ENCODE measurements around the gene ANKLE2. TPM values are rescaled to one million over a fixed set of nuclear protein-coding genes. Genes with fewer than 3 reads are reported as not detected.

Gene ANKLE2
- total RNA-seq, 1 donor from 2014 or later: 136 TPM

DNA sequence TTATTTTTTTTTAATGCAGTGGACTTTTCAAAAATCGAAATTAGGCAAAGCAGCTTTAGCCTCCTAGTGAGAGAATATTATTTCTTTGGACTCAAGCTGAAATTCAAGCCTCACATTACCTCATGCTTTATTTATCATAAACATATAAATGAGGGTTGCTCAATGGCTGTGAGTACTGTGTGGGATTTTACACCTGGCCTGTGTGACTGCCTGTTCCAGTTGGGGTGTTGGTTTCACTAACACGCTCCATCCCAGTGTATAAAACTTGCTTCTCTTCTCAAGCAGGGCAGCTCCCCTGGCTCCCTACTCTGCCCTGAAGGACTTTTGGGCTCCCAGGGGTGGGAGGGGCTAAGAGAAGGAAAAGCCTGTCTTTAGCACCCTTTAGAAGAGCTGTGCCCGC lies 15.0 kb downstream of the ANKLE2 start:
- intact Hi-C loops (cut with micrococcal nuclease): no loop called here
- DNase-seq (no peak), ATAC-seq (ENCODE audit: low read depth) (no peak)
- POLR2A ChIA-PET: no interaction called here
- Mint-ChIP-seq H3K4me3 (no peak overlapping the region), H3K4me1 (peaks cover 14% of the 10 kb centered on the region), H3K36me3 (ENCODE audit: low read depth) (peaks cover 92% of the 10 kb centered on the region), H3K27me3 (no peaks in the 10 kb centered on the region), H3K27ac (no peak overlapping the region), H3K9me3 (no peaks in the 10 kb centered on the region)
- TF ChIP-seq, protein P1, sequence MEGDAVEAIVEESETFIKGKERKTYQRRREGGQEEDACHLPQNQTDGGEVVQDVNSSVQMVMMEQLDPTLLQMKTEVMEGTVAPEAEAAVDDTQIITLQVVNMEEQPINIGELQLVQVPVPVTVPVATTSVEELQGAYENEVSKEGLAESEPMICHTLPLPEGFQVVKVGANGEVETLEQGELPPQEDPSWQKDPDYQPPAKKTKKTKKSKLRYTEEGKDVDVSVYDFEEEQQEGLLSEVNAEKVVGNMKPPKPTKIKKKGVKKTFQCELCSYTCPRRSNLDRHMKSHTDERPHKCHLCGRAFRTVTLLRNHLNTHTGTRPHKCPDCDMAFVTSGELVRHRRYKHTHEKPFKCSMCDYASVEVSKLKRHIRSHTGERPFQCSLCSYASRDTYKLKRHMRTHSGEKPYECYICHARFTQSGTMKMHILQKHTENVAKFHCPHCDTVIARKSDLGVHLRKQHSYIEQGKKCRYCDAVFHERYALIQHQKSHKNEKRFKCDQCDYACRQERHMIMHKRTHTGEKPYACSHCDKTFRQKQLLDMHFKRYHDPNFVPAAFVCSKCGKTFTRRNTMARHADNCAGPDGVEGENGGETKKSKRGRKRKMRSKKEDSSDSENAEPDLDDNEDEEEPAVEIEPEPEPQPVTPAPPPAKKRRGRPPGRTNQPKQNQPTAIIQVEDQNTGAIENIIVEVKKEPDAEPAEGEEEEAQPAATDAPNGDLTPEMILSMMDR (IDR thresholded peaks at IDR 0.05): no peak
- CTCF ChIA-PET: no interaction called here

DNA sequence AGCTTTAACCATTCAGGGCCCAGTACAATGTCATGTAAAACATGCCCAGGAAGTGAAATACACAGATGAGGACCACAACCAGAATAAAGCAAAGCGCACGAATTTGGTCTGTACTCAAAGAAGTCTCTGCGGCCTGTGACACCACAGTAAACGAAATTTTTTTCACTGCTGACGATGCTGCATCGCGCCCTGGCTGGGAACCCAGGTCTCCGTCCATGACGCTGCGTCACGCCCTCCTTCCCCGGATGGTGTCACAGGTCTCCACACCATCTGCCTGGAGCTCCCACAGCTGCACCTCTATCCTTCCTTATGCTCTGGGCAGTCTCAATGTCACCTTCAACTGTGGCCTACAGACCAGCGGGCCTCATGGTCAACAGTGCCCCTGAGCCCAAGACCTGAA lies 17.8 kb downstream of the ANKLE2 start:
- intact Hi-C loops (cut with micrococcal nuclease): no loop called here
- Mint-ChIP-seq H3K4me1 (peaks cover 15% of the 10 kb centered on the region), H3K27me3 (no peaks in the 10 kb centered on the region), H3K9me3 (no peaks in the 10 kb centered on the region), H3K36me3 (ENCODE audit: low read depth) (peaks cover 98% of the 10 kb centered on the region), H3K27ac (no peak overlapping the region), H3K4me3 (no peak overlapping the region)
- TF ChIP-seq, protein P1 (IDR thresholded peaks at IDR 0.05): no peak
- CTCF ChIA-PET: no interaction called here
- no peak for ATAC-seq (ENCODE audit: low read depth)
- DNase-seq: no peak
- POLR2A ChIA-PET: no interaction called here

DNA sequence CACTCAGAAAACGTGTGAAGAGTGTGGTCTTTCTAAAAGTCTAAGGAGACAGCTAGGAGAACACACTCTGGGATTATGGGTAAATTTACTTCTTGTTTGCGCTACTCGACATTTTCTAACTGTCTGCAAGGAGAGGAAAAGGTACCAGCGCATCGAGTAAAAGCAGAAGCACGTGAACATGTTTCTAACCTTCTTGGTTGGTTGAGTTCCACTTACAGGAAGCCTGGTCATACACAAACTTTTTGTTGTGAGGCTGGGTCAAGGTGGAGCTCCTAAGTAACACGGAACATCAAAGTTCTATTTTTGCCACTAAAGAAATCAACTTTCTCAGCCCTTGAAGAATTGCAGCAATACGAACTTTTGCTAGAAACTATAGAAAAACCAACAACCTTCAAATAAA lies 20.0 kb downstream of the ANKLE2 start:
- ATAC-seq (ENCODE audit: low read depth) (no peak), DNase-seq (no peak)
- intact Hi-C loops (cut with micrococcal nuclease): no loop called here
- TF ChIP-seq, protein P1 (IDR thresholded peaks at IDR 0.05): no peak
- Mint-ChIP-seq H3K27ac (peak overlapping the region; percentile 59), H3K9me3 (no peaks in the 10 kb centered on the region), H3K4me3 (no peak overlapping the region), H3K36me3 (ENCODE audit: low read depth) (peaks cover 94% of the 10 kb centered on the region), H3K27me3 (no peaks in the 10 kb centered on the region), H3K4me1 (peaks cover 15% of the 10 kb centered on the region)
- POLR2A ChIA-PET: no interaction called here
- CTCF ChIA-PET: no interaction called here

DNA sequence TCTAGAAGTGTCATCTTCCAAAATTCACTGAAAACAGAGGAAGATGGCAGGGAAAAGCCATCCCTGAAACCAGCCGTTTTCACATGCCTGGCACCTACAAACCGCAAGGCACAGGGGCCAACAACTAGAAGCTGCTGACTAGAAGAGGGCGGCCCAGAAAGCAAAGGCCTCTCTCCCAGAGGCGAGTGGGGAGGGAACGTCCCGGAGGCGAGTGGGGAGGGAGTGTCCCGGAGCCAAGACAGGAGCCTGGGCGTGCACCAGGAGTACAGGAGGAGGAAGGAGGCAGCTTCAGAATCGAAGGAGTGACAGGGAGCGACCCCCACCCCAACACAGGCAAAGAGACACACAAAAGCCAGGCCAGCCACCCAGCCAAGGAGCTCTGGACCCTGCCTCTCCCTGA lies 21.0 kb downstream of the ANKLE2 start:
- Mint-ChIP-seq H3K4me1 (peaks cover 15% of the 10 kb centered on the region), H3K27me3 (no peaks in the 10 kb centered on the region), H3K27ac (no peak overlapping the region), H3K9me3 (no peaks in the 10 kb centered on the region), H3K4me3 (no peak overlapping the region), H3K36me3 (ENCODE audit: low read depth) (peaks cover 92% of the 10 kb centered on the region)
- TF ChIP-seq, protein P1 (IDR thresholded peaks at IDR 0.05): no peak
- DNase-seq (no peak), ATAC-seq (ENCODE audit: low read depth) (no peak)
- ChIA-PET CTCF (no interaction called here), POLR2A (interaction anchor here (1.1 kb wide), 1 partner anchor 28 kb away, joined by 9 read pairs; no protein-coding TSS in a partner anchor)
- intact Hi-C loops (cut with micrococcal nuclease): no loop called here

DNA sequence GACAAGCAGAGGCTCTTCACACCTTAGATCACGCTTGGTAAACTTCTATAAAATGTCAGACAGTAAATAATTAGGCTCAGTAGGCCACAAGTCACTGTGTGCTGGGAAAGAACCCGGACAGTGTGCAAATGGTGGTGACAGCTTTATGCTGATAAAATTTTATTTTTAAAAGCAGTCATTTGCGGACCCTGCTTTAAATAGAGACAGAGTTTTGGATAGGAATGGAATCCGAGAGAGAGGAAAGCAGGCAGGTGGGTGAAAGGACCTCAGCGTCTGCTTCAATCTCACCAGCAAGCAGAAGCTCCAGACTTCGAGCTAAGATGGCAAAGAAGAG lies 21.4 kb downstream of the ANKLE2 start:
- no peak for ATAC-seq (ENCODE audit: low read depth)
- Mint-ChIP-seq H3K9me3 (no peaks in the 10 kb centered on the region), H3K27ac (no peak overlapping the region), H3K4me3 (no peak overlapping the region), H3K36me3 (ENCODE audit: low read depth) (peaks cover 92% of the 10 kb centered on the region), H3K27me3 (no peaks in the 10 kb centered on the region), H3K4me1 (peaks cover 15% of the 10 kb centered on the region)
- DNase-seq: no peak
- intact Hi-C loops (cut with micrococcal nuclease): no loop called here
- POLR2A ChIA-PET: interaction anchor here (1.1 kb wide), 1 partner anchor 28 kb away, joined by 9 read pairs; no protein-coding TSS in a partner anchor
- TF ChIP-seq, protein P1 (IDR thresholded peaks at IDR 0.05): no peak
- CTCF ChIA-PET: no interaction called here
